Stimulated activated CD8-positive, alpha-beta memory T cell treated with anti-CD3 and anti-CD28 coated beads, Interleukin-12 subunit alpha, Interleukin-12 subunit beta, amount 100 ng/mL, for 24 hours (primary cell): ENCODE data around the gene JMJD6.
"Not testable (repeated sequence)": the region's sequence is repeated elsewhere in the genome, so short reads cannot be mapped to it uniquely, and the experiment has no call there.

Source experiments
- DNase-seq: peaks from one replicate; pipeline ENCODE4 v3.0.0-alpha.2; 2020; ENCODE audit errors: extremely low read depth

Gene JMJD6

DNA sequence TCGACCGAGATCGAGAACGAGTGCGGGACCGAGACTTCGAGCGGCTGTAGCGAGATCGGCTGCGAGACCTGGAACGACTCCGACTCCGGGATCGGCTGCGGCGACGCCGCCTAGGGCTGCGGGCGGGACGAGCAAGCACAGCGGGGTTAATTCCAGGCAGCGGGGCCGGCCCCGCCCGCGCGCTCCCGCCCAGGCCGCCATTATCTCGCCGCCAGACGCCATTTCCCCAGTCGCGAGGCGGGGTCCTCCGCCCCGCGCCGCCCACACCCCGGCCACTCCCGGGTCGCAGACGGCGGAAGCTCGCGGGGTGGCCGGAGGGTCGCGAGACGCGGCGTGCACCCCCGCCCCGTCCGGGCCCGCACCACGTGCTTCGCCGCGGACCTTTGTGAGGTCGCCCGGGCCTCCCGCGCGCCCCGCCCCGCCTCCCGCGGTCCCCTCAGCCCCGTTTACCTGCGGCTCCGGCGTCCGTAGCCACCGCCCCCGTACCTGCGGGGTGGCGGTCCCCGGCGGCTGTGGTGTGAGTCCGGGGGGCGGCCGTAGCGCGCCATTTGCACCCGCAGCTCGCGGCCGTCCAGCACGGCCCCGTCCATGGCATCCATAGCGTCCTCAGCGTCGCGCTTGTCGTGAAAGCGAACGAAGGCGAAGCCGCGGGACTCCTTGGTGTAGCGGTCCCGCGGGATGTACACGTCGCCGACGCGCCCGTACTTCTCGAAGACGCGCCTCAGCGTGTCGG is 10.1 kb upstream of the JMJD6 start:
- DNase-seq = no peak

GRCh38 chr17:76735586-76736348 is 9.4 kb upstream of the JMJD6 start:
- no peak for DNase-seq

GRCh38 chr17:76735006-76735405 is 8.6 kb upstream of the JMJD6 start:
- no peak for DNase-seq

- no peak for DNase-seq
Measured at GRCh38 chr17:76734080-76734840, 7.9 kb upstream of the JMJD6 start.

GRCh38 chr17:76733618-76733957 is 7.2 kb upstream of the JMJD6 start:
- DNase-seq = no peak

DNA sequence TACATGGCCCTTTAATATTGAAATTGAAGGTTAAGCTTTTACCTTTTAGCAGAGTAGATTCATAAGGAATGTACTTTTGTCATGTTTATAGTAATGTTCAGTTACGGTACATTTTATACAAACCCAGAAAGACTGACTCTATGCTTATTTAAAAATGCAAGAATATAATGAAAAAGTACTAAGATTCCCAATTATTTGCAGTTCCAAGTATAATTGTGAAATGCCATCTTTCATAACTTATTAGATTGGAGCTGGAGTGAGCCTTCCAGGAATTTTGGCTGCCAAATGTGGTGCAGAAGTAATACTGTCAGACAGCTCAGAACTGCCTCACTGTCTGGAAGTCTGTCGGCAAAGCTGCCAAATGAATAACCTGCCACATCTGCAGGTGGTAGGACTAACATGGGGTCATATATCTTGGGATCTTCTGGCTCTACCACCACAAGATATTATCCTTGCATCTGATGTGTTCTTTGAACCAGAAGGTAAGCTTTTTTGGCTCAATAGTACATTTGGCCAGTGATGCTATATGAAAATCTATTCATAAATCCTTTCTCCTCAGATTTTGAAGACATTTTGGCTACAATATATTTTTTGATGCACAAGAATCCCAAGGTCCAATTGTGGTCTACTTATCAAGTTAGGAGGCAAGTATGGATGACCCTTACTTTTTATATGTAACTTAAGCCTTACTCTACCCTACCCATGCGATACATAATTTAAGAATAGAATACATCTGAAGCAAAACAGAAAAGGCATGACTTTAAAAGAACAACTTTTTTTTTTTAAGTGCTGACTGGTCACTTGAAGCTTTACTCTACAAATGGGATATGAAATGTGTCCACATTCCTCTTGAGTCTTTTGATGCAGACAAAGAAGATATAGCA is 6.6 kb upstream of the JMJD6 start:
- no peak for DNase-seq

DNA sequence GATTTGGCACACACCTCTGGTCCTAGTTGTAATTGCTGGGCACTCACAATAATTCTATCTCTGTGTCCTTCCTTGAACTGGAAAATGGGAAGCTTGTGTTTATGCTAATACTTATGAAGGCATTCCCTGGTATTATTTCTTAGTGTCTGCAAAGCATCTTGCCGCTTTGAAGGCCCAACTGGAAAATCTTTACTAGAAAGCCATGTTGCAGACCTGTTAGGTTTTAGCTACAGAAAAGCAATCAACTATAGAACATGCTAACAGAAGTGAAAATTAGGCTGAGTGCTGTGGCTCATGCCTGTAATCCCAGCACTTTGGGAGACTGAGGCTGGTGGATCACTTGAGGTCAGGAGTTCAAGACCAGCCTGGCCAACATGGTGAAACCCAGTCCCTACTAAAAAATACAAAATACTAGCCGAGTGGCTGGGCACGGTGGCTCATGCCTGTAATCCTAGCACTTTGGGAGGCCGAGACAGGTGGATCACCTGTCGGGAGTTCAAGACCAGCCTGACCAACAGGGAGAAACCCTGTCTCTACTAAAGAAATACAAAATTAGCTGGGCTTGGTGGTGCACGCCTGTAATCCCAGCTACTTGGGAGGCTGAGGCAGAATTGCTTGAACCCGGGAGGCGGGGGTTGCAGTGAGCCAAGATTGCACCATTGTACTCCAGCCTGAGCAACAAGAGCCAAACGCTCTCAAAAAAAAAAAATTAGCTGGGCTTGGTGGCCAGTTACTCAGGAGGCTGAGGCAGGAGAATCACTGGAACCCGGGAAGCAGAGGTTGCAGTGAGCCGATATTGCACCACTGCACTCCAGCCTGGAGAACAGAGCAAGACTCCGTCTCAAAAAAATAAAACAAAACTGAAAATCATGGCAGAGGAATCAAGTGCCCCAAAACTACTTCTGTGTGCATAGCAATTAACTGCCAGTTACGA is 5.7 kb upstream of the JMJD6 start:
- DNase-seq = not testable (repeated sequence)

GRCh38 chr17:76727745-76728456 is 1.5 kb upstream of the JMJD6 start:
- DNase-seq = no peak

DNA sequence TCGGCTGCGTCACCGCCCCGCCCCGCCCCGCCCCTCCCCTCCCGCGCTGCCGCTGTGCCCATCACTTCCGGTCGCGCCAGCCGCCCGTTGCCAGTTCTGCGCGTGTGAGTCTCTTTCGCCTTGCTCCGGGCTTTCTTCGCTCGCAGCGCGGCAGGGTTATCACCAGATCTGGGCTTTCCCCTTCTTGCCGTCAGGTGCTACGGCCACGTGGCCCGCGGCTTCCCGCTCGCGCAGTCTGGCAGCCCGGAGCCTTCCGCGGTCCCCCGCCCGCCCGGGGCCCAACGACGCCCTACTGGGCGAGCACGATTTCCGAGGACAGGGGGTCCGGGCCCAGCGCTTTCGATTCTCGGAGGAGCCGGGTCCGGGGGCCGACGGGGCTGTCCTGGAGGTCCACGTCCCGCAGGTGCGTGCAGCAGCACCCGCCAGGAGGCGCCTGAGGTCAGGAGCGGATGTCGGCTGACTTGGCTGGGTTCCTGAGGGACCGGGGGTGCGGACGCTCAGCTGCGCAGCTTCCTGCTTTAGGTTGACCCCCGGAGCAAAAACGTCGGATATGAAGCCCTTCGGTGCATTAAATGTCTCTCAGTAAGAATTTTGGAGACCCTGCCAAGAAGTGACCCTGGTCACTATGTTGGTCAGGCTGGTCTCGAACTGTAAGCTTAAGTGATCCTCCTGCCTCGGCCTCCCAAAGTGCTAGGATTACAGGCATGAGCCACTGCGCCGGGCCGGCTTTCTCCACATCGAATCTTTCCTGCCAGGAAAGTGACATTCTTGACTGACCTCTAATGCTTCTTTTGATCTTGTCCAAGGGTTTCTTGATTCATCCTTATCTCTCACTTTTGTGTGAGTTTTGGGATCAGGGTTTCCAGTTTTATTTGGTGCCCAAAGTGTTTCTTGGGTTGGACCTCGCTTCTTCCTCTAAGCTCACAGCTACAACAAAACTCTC is 641 bp upstream of the JMJD6 start, which contains the start of gene METTL23:
Gene METTL23 (plus strand): TSS at position 64 of the 943 bp plus-strand sequence. CDS start 2,872 bp downstream, outside the sequence.
- no peak for DNase-seq

DNA sequence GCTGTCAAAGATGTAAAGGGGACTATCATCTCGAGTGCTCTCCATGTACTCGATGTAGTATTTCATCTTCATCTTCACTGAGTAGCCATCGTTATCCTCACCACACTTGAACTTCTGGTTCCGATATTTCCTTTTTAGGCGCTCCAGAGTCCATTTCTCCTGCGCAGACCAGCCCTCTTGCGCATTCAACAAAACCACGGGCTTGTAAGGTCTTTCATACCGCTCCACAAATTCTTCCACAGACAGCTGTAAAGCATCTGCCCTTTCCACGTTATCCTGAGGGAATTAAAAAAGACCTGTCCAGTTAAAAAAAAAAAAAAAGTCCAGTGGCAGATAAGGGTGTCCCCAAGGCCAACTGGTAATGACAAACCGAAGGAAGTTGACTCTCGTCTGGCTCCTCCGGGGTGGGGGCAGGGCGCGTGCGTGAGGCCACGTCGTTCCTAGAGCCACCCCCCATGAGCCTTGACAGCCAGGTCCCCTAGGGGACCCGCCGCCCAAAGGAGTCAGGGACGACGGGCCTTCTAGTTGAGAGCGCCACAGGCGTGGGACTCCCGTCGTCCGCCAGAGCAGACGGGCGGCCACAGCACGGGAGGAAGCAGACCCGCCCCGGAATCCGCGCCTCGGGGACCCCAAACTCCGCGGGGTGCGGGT is 701 bp downstream of the JMJD6 start:
- DNase-seq = no peak

DNA sequence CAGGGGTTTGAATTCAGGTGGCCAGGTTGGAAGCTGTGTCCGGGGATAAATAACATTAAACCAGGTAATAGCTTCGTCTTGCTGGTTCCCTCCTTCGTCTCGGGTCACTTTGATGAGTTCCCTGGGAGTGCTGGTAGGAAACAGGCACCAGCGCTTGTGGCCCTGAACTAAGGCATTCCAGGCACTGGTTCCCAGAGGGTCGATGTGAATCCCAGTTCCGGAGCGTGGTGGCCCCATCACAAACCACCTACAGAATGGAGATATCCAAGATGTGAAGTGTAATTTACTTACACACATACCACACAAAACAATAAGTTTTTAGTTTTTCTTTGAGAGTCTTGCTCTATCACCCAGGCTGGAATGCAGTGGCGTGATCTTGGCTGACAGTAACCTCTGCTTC is 2.6 kb downstream of the JMJD6 start:
- no peak for DNase-seq

DNA sequence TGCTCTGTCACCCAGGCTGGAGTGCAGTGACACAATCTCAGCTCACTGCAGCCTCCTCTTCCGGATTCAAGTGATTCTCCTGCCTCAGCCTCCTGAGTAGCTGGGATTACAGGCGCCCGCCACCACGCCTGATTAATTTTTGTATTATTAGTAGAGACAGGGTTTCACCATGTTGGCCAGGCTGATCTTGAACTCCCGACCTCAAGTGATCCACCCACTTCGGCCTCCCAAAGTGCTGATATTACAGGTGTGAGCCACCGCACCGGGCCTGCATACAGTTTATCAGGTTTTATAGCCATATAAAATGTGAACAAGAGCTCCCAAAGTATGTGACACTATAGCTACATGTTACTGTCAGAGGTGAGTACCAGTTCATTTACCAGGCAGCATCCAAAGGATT is 3.4 kb downstream of the JMJD6 start:
- DNase-seq = not testable (repeated sequence)

DNA sequence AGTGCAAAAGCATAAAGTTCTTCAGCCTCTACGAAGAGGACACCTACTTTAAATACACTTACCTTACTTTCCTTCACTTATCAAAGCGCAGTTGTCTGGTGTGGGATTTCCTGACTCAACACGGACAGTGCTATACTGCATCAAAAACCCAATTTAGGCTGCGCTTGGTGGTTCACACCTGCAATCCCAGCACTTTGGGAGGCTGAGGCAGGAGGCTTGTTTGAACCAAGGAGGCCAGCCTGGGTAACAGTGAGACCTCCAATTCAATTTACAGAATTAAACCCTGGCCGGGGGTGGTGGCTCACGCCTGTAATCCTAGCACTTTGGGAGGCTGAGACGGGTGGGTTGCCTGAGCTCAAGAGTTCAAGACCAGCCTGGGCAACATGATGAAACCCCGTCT is 4.1 kb downstream of the JMJD6 start:
- DNase-seq = no peak

GRCh38 chr17:76721463-76721862 is 4.9 kb downstream of the JMJD6 start:
- DNase-seq = no peak

GRCh38 chr17:76720941-76721340 is 5.5 kb downstream of the JMJD6 start:
- DNase-seq = no peak

- no peak for DNase-seq
Measured at GRCh38 chr17:76720211-76720610, 6.2 kb downstream of the JMJD6 start.

DNA sequence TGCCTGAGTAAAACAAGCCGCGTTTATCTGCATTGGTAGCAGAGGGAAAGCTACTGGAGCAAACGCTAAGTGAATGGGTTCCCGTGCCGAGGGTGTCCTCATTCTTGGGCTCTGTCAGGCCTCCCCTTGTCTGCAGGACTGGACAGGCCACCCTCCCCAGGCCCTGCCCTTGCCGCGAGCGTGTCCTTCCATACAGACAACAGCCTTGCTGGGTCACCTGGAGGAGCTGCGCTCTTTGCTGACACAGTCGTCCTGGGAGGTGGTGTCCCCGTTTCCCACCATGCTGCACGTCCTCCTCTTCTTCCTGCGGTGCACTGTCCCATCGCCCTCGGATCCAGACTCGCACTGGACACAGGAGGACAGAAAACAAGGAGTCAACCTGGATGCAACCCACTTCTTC is 7.9 kb downstream of the JMJD6 start:
- no peak for DNase-seq

DNA sequence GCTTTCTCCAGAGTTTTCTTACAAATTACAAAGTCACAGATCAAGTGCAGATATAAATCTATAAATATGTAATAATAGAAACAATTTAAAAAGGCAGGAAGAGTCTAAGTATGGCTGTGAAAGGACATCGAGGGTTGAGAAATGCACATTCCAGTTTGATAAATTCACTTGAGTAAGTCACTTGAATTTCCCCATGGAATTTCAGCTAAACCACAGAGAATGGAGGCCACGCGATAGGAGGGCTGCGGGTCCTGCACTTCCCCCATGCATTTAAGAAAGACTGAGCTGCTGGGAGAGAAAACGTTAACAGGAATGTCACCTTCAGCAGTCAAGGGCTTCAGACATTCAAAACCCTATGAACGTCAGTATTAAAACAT is 9.6 kb downstream of the JMJD6 start:
- no peak for DNase-seq
